Stimulated activated naive CD8-positive, alpha-beta T cell treated with anti-CD3 and anti-CD28 coated beads, Interleukin-15, amount 100 ng/mL, for 72 hours (primary cell): ENCODE measurements around the gene TRPM3.
A peak's percentile ranks its signal among the peaks of the same experiment; 100 is the strongest.

ENCODE experiments used
- ATAC-seq: fragments of 150-1000 bp; cut with Tn5 transposase; 2 replicates; pipeline ENCODE4 v1.10.0; 2021; ENCODE audit warnings: mild to moderate bottlenecking, moderate library complexity
- DNase-seq, 2 donors: peaks; one replicate each; pipeline ENCODE4 v3.0.0; 2021 to 2022
- H3K27ac Mint-ChIP-seq, 2 donors: one replicate each; pipeline ENCODE4 v1.8.0; 2022; ENCODE audit warnings: mild to moderate bottlenecking in 2 of 2, mixed read lengths in 2 of 2, moderate library complexity in 2 of 2
- H3K27me3 Mint-ChIP-seq: one replicate; pipeline ENCODE4 v1.8.0; 2022; ENCODE audit warnings: mixed read lengths
- H3K4me1 Mint-ChIP-seq: one replicate; pipeline ENCODE4 v1.8.0; 2022; ENCODE audit warnings: mild to moderate bottlenecking, mixed read lengths
- H3K4me3 Mint-ChIP-seq, 2 donors: one replicate each; pipeline ENCODE4 v1.8.0; 2022; ENCODE audit warnings: mild to moderate bottlenecking in 2 of 2, mixed read lengths in 2 of 2, moderate library complexity in 1 of 2
- H3K9me3 Mint-ChIP-seq, 2 donors: one replicate each; pipeline ENCODE4 v1.8.0; 2022; ENCODE audit warnings: mixed read lengths in 2 of 2

The TRPM3 gene

GRCh38 chr9:70951749-70952727 is 169.4 kb downstream of the TRPM3 start:
- Mint-ChIP-seq H3K27ac (no peak overlapping the region), H3K27me3 (no peaks in the 10 kb centered on the region), H3K4me3 (no peak overlapping the region), H3K9me3 (peaks cover 0 to 4% of the 10 kb centered on the region in 2 donors), H3K4me1 (no peaks in the 10 kb centered on the region)
- no peak for ATAC-seq
- no peak for DNase-seq

GRCh38 chr9:70950270-70950669 is 171.2 kb downstream of the TRPM3 start:
- Mint-ChIP-seq H3K9me3 (peaks cover 0 to 4% of the 10 kb centered on the region in 2 donors), H3K4me3 (no peak overlapping the region), H3K4me1 (no peaks in the 10 kb centered on the region), H3K27ac (no peak overlapping the region), H3K27me3 (no peaks in the 10 kb centered on the region)
- DNase-seq: no peak
- no peak for ATAC-seq

- H3K4me3 Mint-ChIP-seq: no peak overlapping the region
- no peak for DNase-seq
- no peak for ATAC-seq
- peaks cover 0 to 4% of the 10 kb centered on the region in 2 donors for H3K9me3 Mint-ChIP-seq
- H3K27me3 Mint-ChIP-seq: no peaks in the 10 kb centered on the region
- H3K4me1 Mint-ChIP-seq: no peaks in the 10 kb centered on the region
- H3K27ac Mint-ChIP-seq: no peak overlapping the region
Measured at GRCh38 chr9:70949239-70949638, 172.2 kb downstream of the TRPM3 start.

GRCh38 chr9:70948744-70949143 is 172.7 kb downstream of the TRPM3 start:
- Mint-ChIP-seq H3K4me1 (no peaks in the 10 kb centered on the region), H3K27me3 (no peaks in the 10 kb centered on the region)

GRCh38 chr9:70947511-70947910 is 173.9 kb downstream of the TRPM3 start:
- H3K27me3 Mint-ChIP-seq: no peaks in the 10 kb centered on the region
- H3K27ac Mint-ChIP-seq: no peak overlapping the region
- no peak for DNase-seq
- no peak for ATAC-seq
- no peaks in the 10 kb centered on the region for H3K4me1 Mint-ChIP-seq
- H3K4me3 Mint-ChIP-seq: no peak overlapping the region
- H3K9me3 Mint-ChIP-seq: peaks cover 0 to 3% of the 10 kb centered on the region in 2 donors

More at GRCh38 chr9:70948744-70949143, 172.7 kb downstream of the TRPM3 start:
- Mint-ChIP-seq H3K4me3 (no peak overlapping the region), H3K27ac (no peak overlapping the region), H3K9me3 (peaks cover 0 to 4% of the 10 kb centered on the region in 2 donors)
- DNase-seq (no peak), ATAC-seq (no peak)

- H3K4me1 Mint-ChIP-seq: no peaks in the 10 kb centered on the region
- ATAC-seq: no peak
- no peaks in the 10 kb centered on the region for H3K9me3 Mint-ChIP-seq
- H3K27me3 Mint-ChIP-seq: no peaks in the 10 kb centered on the region
- no peak overlapping the region for H3K27ac Mint-ChIP-seq
- H3K4me3 Mint-ChIP-seq: no peak overlapping the region
- no peak for DNase-seq
Measured at GRCh38 chr9:70947086-70947485, 174.3 kb downstream of the TRPM3 start.

GRCh38 chr9:70945301-70945700 is 176.1 kb downstream of the TRPM3 start:
- Mint-ChIP-seq H3K27me3 (no peaks in the 10 kb centered on the region), H3K4me3 (no peak overlapping the region), H3K27ac (no peak overlapping the region), H3K9me3 (no peaks in the 10 kb centered on the region), H3K4me1 (no peaks in the 10 kb centered on the region)
- DNase-seq (no peak), ATAC-seq (no peak)

GRCh38 chr9:70941191-70941590 is 180.2 kb downstream of the TRPM3 start:
- no peak for DNase-seq
- no peak for ATAC-seq
- Mint-ChIP-seq H3K4me1 (no peaks in the 10 kb centered on the region), H3K9me3 (no peaks in the 10 kb centered on the region), H3K4me3 (no peak overlapping the region), H3K27me3 (no peaks in the 10 kb centered on the region), H3K27ac (no peak overlapping the region)

GRCh38 chr9:70940605-70941004 is 180.8 kb downstream of the TRPM3 start:
- ATAC-seq (no peak), DNase-seq (no peak)
- no peaks in the 10 kb centered on the region for H3K27me3 Mint-ChIP-seq

GRCh38 chr9:70936536-70936935 is 184.9 kb downstream of the TRPM3 start:
- H3K9me3 Mint-ChIP-seq: no peaks in the 10 kb centered on the region
- no peak overlapping the region for H3K27ac Mint-ChIP-seq
- H3K4me3 Mint-ChIP-seq: no peak overlapping the region
- ATAC-seq (no peak), DNase-seq (no peak)
- H3K27me3 Mint-ChIP-seq: no peaks in the 10 kb centered on the region
- H3K4me1 Mint-ChIP-seq: no peaks in the 10 kb centered on the region

More at GRCh38 chr9:70940605-70941004, 180.8 kb downstream of the TRPM3 start:
- H3K9me3 Mint-ChIP-seq: no peaks in the 10 kb centered on the region
- H3K27ac Mint-ChIP-seq: no peak overlapping the region
- H3K4me1 Mint-ChIP-seq: no peaks in the 10 kb centered on the region
- no peak overlapping the region for H3K4me3 Mint-ChIP-seq

- DNase-seq: no peak
- no peak overlapping the region for H3K4me3 Mint-ChIP-seq
- H3K27me3 Mint-ChIP-seq: no peaks in the 10 kb centered on the region
- no peak for ATAC-seq
- no peak overlapping the region for H3K27ac Mint-ChIP-seq
- H3K9me3 Mint-ChIP-seq: no peaks in the 10 kb centered on the region
- H3K4me1 Mint-ChIP-seq: no peaks in the 10 kb centered on the region
Measured at GRCh38 chr9:70935856-70936255, 185.6 kb downstream of the TRPM3 start.

- H3K4me3 Mint-ChIP-seq: no peak overlapping the region
- no peaks in the 10 kb centered on the region for H3K27me3 Mint-ChIP-seq
- no peak overlapping the region for H3K27ac Mint-ChIP-seq
- H3K9me3 Mint-ChIP-seq: no peaks in the 10 kb centered on the region
- no peak for DNase-seq
- ATAC-seq: no peak
- H3K4me1 Mint-ChIP-seq: no peaks in the 10 kb centered on the region
Measured at GRCh38 chr9:70934642-70935041, 186.8 kb downstream of the TRPM3 start.

GRCh38 chr9:70933321-70933720 is 188.1 kb downstream of the TRPM3 start:
- no peak for ATAC-seq
- Mint-ChIP-seq H3K4me1 (no peaks in the 10 kb centered on the region), H3K27me3 (no peaks in the 10 kb centered on the region), H3K27ac (no peak overlapping the region), H3K4me3 (no peak overlapping the region), H3K9me3 (no peaks in the 10 kb centered on the region)
- no peak for DNase-seq

- no peak for ATAC-seq
- no peaks in the 10 kb centered on the region for H3K9me3 Mint-ChIP-seq
Measured at GRCh38 chr9:70932097-70932496, 189.3 kb downstream of the TRPM3 start.

GRCh38 chr9:70927530-70927929 is 193.9 kb downstream of the TRPM3 start:
- Mint-ChIP-seq H3K4me3 (no peak overlapping the region), H3K4me1 (no peaks in the 10 kb centered on the region), H3K27ac (peak overlapping the region in 1 of 2 donors; percentile 76), H3K9me3 (no peaks in the 10 kb centered on the region), H3K27me3 (no peaks in the 10 kb centered on the region)
- DNase-seq (no peak), ATAC-seq (no peak)

More at GRCh38 chr9:70932097-70932496, 189.3 kb downstream of the TRPM3 start:
- Mint-ChIP-seq H3K27me3 (no peaks in the 10 kb centered on the region), H3K4me3 (no peak overlapping the region), H3K27ac (no peak overlapping the region), H3K4me1 (no peaks in the 10 kb centered on the region)
- DNase-seq: no peak

GRCh38 chr9:70924895-70925547 is 196.4 kb downstream of the TRPM3 start:
- peak; percentile 71 for ATAC-seq
- no peaks in the 10 kb centered on the region for H3K4me1 Mint-ChIP-seq
- no peak overlapping the region for H3K27ac Mint-ChIP-seq
- DNase-seq: peak in 1 of 2 donors; percentile 0
- H3K9me3 Mint-ChIP-seq: no peaks in the 10 kb centered on the region
- H3K4me3 Mint-ChIP-seq: no peak overlapping the region
- no peaks in the 10 kb centered on the region for H3K27me3 Mint-ChIP-seq
